CD4-positive, alpha-beta T cell (primary cell): ENCODE data around the gene HTR6. TPM values are rescaled to one million over a fixed set of nuclear protein-coding genes. Genes with fewer than 3 reads are reported as not detected.

Experiments used
- ATAC-seq: fragments of 200-7000 bp; cut with Tn5 transposase; one replicate; pipeline ENCODE4 v1.10.0; 2022; ENCODE audit warnings: mild to moderate bottlenecking; ENCODE audit not compliant: poor library complexity
- CTCF ChIA-PET: fragments of 350-600 bp; sonication (Branson Sonifier 250); formaldehyde crosslinking; loops from one replicate; lab custom pipeline; 2021; ENCODE audit warnings: antibody characterized with exemption, inconsistent platforms; lab: Charles Lee
- POLR2A ChIA-PET: fragments of 350-600 bp; sonication (Branson Sonifier 250); formaldehyde crosslinking; loops from one replicate; lab custom pipeline; 2021; ENCODE audit warnings: antibody characterized with exemption, inconsistent platforms; lab: Charles Lee
- DNase-seq, 14 experiments: peaks; one replicate each; pipeline ENCODE4 v3.0.0-alpha.2; 2013 to 2020; ENCODE audit warnings: mixed read lengths in 2 of 14
- H3K27ac ChIP-seq, 2 donors: one replicate each; pipeline versions ENCODE4 v1.5.1 to v1.7.0; 2013; ENCODE audit warnings: low read length in 2 of 2, low read depth in 1 of 2, mild to moderate bottlenecking in 1 of 2
- H3K27me3 ChIP-seq, 2 experiments: 1 replicate in 1 of 2; 2 replicates in 1 of 2; pipeline versions ENCODE4 v1.6.1 to v1.7.0; 2013; ENCODE audit warnings: low read length in 2 of 2, control low read depth in 1 of 2, mild to moderate bottlenecking in 1 of 2, moderate library complexity in 1 of 2; ENCODE audit not compliant: insufficient read depth in 2 of 2, control insufficient read depth in 1 of 2
- H3K36me3 ChIP-seq: one replicate; pipeline ENCODE4 v1.6.1; 2013; ENCODE audit warnings: low read length, control low read depth; ENCODE audit not compliant: insufficient read depth
- H3K4me1 ChIP-seq: one replicate; pipeline ENCODE4 v1.6.1; 2013; ENCODE audit warnings: low read length, control low read depth; ENCODE audit not compliant: insufficient read depth
- H3K4me3 ChIP-seq: one replicate; pipeline ENCODE4 v1.5.1; 2013; ENCODE audit warnings: mild to moderate bottlenecking, low read length, moderate library complexity
- H3K9me3 ChIP-seq, 2 experiments: 1 replicate in 1 of 2; 2 replicates in 1 of 2; pipeline versions ENCODE4 v1.6.1 to v1.7.0; 2013; ENCODE audit warnings: low read length in 2 of 2, mild to moderate bottlenecking in 2 of 2, control low read depth in 1 of 2, moderate library complexity in 1 of 2; ENCODE audit not compliant: control insufficient read depth in 1 of 2, insufficient read depth in 1 of 2
- H3K27ac Mint-ChIP-seq: one replicate; pipeline ENCODE4 v1.8.0; 2020; ENCODE audit warnings: mixed read lengths
- H3K27me3 Mint-ChIP-seq: one replicate; pipeline ENCODE4 v1.8.0; 2021; ENCODE audit warnings: mixed read lengths
- H3K36me3 Mint-ChIP-seq: one replicate; pipeline ENCODE4 v1.8.0; 2021; ENCODE audit warnings: low read depth, mixed read lengths
- H3K4me1 Mint-ChIP-seq: one replicate; pipeline ENCODE4 v1.8.0; 2021; ENCODE audit warnings: low read depth, mixed read lengths
- H3K4me3 Mint-ChIP-seq: one replicate; pipeline ENCODE4 v1.8.0; 2020; ENCODE audit warnings: mild to moderate bottlenecking, mixed read lengths
- H3K9me3 Mint-ChIP-seq: one replicate; pipeline ENCODE4 v1.8.0; 2020; ENCODE audit warnings: mixed read lengths
- intact Hi-C, 2 experiments: fragments of 100-400 bp; cut with DNase I in 1 of 2; cut with micrococcal nuclease in 1 of 2; formaldehyde crosslinking; loops; one replicate each; pipeline versions ENCODE4 v1.15.1 to v1.9.0; 2023 to 2025; cut with DNase I, micrococcal nuclease
- total RNA-seq, 174 experiments: library from RNA in 2 of 174; stranded (reverse) in 2 of 174; gene quantifications; one replicate each; pipeline ENCODE4 v1.2.3 and lab custom pipeline; 2021 to 2026
- TF ChIP-seq, protein P1 (sequence below): fragments of 200-600 bp; IDR thresholded peaks from one replicate; pipeline ENCODE4 v1.8.0; 2022; ENCODE audit warnings: antibody characterized with exemption, mild to moderate bottlenecking

The HTR6 gene
- total RNA-seq, 2 experiments from 2014 or later, result 2.1 to 2.2 TPM

DNA sequence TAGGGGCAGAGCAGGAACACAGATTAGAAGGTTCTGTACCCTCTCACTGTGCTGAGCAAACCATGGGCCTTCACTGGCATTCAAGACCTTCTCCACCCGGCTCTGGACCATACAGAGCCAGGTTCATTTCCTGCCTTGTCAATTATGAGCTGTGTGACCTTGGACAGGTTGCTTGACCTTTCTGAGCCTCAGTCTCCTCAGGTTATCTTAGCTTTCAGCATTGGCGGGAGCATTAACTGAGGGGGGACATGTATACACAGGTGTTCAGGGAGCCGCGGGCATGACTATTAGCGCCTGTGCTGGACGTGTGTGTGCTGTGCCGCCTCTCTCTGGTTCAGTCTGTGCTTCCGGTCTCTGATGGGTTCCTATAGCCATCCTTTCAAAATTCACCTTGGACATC is 32.1 kb downstream of the HTR6 start:
- Mint-ChIP-seq H3K9me3 (no peaks in the 10 kb centered on the region), H3K27me3 (no peaks in the 10 kb centered on the region), H3K27ac (no peak overlapping the region), H3K36me3 (peaks cover 43% of the 10 kb centered on the region), H3K4me3 (no peak overlapping the region), H3K4me1 (peaks cover 4% of the 10 kb centered on the region)
- Histone ChIP-seq H3K27ac (no peak overlapping the region), H3K27me3 (no peaks in the 10 kb centered on the region), H3K36me3 (peaks cover 38% of the 10 kb centered on the region), H3K4me1 (no peaks in the 10 kb centered on the region), H3K4me3 (no peak overlapping the region), H3K9me3 (no peaks in the 10 kb centered on the region)
- DNase-seq (no peak), ATAC-seq (no peak)
- POLR2A ChIA-PET, result no interaction called here
- TF ChIP-seq, protein P1, sequence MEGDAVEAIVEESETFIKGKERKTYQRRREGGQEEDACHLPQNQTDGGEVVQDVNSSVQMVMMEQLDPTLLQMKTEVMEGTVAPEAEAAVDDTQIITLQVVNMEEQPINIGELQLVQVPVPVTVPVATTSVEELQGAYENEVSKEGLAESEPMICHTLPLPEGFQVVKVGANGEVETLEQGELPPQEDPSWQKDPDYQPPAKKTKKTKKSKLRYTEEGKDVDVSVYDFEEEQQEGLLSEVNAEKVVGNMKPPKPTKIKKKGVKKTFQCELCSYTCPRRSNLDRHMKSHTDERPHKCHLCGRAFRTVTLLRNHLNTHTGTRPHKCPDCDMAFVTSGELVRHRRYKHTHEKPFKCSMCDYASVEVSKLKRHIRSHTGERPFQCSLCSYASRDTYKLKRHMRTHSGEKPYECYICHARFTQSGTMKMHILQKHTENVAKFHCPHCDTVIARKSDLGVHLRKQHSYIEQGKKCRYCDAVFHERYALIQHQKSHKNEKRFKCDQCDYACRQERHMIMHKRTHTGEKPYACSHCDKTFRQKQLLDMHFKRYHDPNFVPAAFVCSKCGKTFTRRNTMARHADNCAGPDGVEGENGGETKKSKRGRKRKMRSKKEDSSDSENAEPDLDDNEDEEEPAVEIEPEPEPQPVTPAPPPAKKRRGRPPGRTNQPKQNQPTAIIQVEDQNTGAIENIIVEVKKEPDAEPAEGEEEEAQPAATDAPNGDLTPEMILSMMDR, result no peak
- CTCF ChIA-PET, result no interaction called here
- intact Hi-C loops, result no loop called here

DNA sequence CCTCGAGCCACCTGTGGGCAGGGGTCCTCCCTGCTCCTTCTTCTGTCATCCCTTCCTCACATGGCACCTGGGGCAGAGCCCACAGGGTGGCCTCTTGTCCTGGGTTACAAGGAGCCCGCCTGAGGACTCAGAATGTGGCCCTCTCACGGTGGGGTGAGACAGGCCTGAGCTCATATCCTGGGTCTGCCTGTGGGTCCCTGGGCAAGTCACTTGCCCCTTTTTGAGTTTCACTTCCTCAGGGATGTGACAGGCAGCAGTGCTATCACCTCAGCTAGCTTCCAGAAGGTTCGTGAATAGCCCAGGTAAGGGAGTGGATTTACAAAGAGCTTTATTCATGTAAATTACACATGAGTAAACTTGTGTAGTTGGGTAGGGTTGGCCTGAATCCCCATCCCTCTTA is 33.5 kb downstream of the HTR6 start:
- Histone ChIP-seq H3K9me3 (no peaks in the 10 kb centered on the region), H3K4me1 (no peaks in the 10 kb centered on the region), H3K27ac (no peak overlapping the region), H3K4me3 (no peak overlapping the region), H3K27me3 (no peaks in the 10 kb centered on the region), H3K36me3 (peaks cover 35% of the 10 kb centered on the region)
- intact Hi-C loops, result no loop called here
- POLR2A ChIA-PET, result interaction anchor here (0.7 kb wide), 1 partner anchor 10 kb away, joined by 3 read pairs; no protein-coding TSS in a partner anchor
- TF ChIP-seq, protein P1, result no peak
- Mint-ChIP-seq H3K4me1 (no peaks in the 10 kb centered on the region), H3K36me3 (peaks cover 38% of the 10 kb centered on the region), H3K27me3 (no peaks in the 10 kb centered on the region), H3K9me3 (no peaks in the 10 kb centered on the region), H3K4me3 (no peak overlapping the region), H3K27ac (no peak overlapping the region)
- no peak for DNase-seq
- CTCF ChIA-PET, result no interaction called here
- no peak for ATAC-seq

DNA sequence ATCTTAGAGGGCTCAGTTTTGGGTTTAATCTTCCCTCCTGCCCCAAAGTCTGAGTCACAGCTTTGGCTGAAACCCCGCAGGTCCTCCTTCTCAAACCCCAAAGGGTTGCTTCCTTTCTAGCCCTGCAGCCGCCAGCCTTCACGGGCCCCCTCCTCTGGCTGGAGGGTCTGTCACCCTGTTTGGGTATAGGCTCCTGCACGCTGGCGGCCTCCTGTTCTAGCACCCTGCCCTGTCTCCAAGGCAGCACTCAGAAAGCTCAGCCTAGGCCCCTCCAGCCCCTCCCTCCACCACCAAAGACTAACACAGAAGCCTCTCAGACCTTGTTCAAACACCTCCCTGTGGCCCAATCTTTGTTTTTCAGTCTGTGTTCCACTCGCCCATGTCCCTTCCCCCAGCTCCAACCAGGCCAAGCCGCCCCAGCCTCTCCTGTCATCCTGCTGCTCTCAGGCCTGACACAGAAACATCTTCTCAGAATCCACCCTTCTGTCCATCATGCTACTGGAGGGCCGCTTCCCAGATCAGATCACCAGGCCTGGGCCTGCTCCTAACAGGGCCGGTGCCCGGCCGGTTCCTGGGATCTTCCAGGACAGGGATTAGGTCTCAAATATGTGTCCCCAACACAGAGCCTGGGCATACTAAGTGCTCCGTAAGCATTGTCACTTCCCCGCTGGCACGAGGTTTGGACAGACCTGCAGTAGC is 35.6 kb downstream of the HTR6 start:
- no peak overlapping the region for H3K27ac Mint-ChIP-seq

More for the DNA sequence above, 35.6 kb downstream of the HTR6 start:
- H3K27ac ChIP-seq, result no peak overlapping the region
- intact Hi-C loops, result no loop called here
- no peak for ATAC-seq
- no peak overlapping the region for H3K4me3 Mint-ChIP-seq
- peaks cover 10% of the 10 kb centered on the region for H3K4me1 ChIP-seq
- H3K36me3 ChIP-seq, result peaks cover 24% of the 10 kb centered on the region
- no peaks in the 10 kb centered on the region for H3K9me3 Mint-ChIP-seq
- H3K27me3 ChIP-seq, result no peaks in the 10 kb centered on the region
- POLR2A ChIA-PET, result no interaction called here
- CTCF ChIA-PET, result no interaction called here
- H3K4me1 Mint-ChIP-seq, result peaks cover 12% of the 10 kb centered on the region
- H3K9me3 ChIP-seq, result no peaks in the 10 kb centered on the region
- H3K4me3 ChIP-seq, result no peak overlapping the region
- peaks cover 29% of the 10 kb centered on the region for H3K36me3 Mint-ChIP-seq
- TF ChIP-seq, protein P1, result no peak
- no peak for DNase-seq
- H3K27me3 Mint-ChIP-seq, result no peaks in the 10 kb centered on the region
